ENCODE data around the gene SKI. TPM values are rescaled to one million over a fixed set of nuclear protein-coding genes. Genes with fewer than 3 reads are reported as not detected.
A peak's percentile ranks its signal among the peaks of the same experiment; 100 is the strongest.
"Not testable (repeated sequence)": the region's sequence is repeated elsewhere in the genome, so short reads cannot be mapped to it uniquely, and the experiment has no call there.

The SKI gene
- total RNA-seq, 1 experiment from 2014 or later: 28.3 TPM

- POLR2A ChIA-PET (ENCODE audit: unreplicated experiment): no interaction called here
- Histone ChIP-seq H3K9me2 (replicated peaks; ENCODE audit: low read length) (no peaks in the 10 kb centered on the region), H3K27me3 (ENCODE audit: low read length) (no peaks in the 10 kb centered on the region), H3K27ac (ENCODE audit: low read length) (no peak overlapping the region), H3K36me3 (ENCODE audit: low read depth, low read length) (peaks cover 11% of the 10 kb centered on the region; the same call in 1 of the 2 replicates), H4K20me1 (ENCODE audit: low read length) (peaks cover 70% of the 10 kb centered on the region), H3K4me2 (ENCODE audit: low read length) (no peak overlapping the region), H3K79me2 (ENCODE audit: low read length) (peaks cover 99% of the 10 kb centered on the region), H2AFZ (ENCODE audit: low read length) (no peak overlapping the region), H3K9ac (ENCODE audit: low read length) (no peak overlapping the region), H3F3A (ENCODE audit: low read length, unreplicated experiment) (peaks cover 8% of the 10 kb centered on the region), H3K9me3 (ENCODE audit: low read length) (no peaks in the 10 kb centered on the region), H3K4me1 (ENCODE audit: insufficient read depth, low read length) (peaks cover 3% of the 10 kb centered on the region; the same call in 1 of the 2 replicates), H3K4me3 (ENCODE audit: low read length) (no peak overlapping the region)
- ATAC-seq (no peak), DNase-seq (peak; percentile 11)
- no TSS peak for BruUV-seq (replicated peaks)
- CTCF ChIA-PET: interaction anchor here (0.7 kb wide), 1 partner anchor 57 kb away, joined by 5 read pairs; no protein-coding TSS in a partner anchor
- no peak for TF ChIP-seq EZH2 (IDR thresholded peaks at IDR 0.05; ENCODE audit: low read length, unreplicated experiment)
- no peak for TF ChIP-seq EZH2phosphoT487 (IDR thresholded peaks at IDR 0.05; ENCODE audit: borderline replicate concordance, low read length)
- TF ChIP-seq CTCF (conservative IDR thresholded peaks at IDR 0.05; ENCODE audit: low read depth, low read length): no peak
- intact Hi-C loops (cut with micrococcal nuclease): no loop called here
These were observed 30.1 kb downstream of the SKI start for GRCh38 chr1:2258122-2258681.

- H3K79me2 ChIP-seq (ENCODE audit: low read length): peaks cover 99% of the 10 kb centered on the region
- ChIA-PET POLR2A (ENCODE audit: unreplicated experiment) (no interaction called here), CTCF (no interaction called here)
- H3K27me3 ChIP-seq (ENCODE audit: low read length): no peaks in the 10 kb centered on the region
- H3K27ac ChIP-seq (ENCODE audit: low read length): no peak overlapping the region
- no peak overlapping the region for H2AFZ ChIP-seq (ENCODE audit: low read length)
- no peaks in the 10 kb centered on the region for H3K9me3 ChIP-seq (ENCODE audit: low read length)
- peaks cover 3% of the 10 kb centered on the region; the same call in 1 of the 2 replicates for H3K4me1 ChIP-seq (ENCODE audit: insufficient read depth, low read length)
- no peaks in the 10 kb centered on the region for H3K9me2 ChIP-seq (replicated peaks; ENCODE audit: low read length)
- H3F3A ChIP-seq (ENCODE audit: low read length, unreplicated experiment): peaks cover 8% of the 10 kb centered on the region
- no TSS peak for BruUV-seq (replicated peaks)
- H3K4me2 ChIP-seq (ENCODE audit: low read length): no peak overlapping the region
- peaks cover 67% of the 10 kb centered on the region for H4K20me1 ChIP-seq (ENCODE audit: low read length)
- H3K4me3 ChIP-seq (ENCODE audit: low read length): no peak overlapping the region
- H3K36me3 ChIP-seq (ENCODE audit: low read depth, low read length): peaks cover 7% of the 10 kb centered on the region; the same call in 1 of the 2 replicates
- no peak overlapping the region for H3K9ac ChIP-seq (ENCODE audit: low read length)
- DNase-seq: no peak
- no peak for ATAC-seq
- intact Hi-C loops (cut with micrococcal nuclease): no loop called here
- no peak for TF ChIP-seq CTCF (conservative IDR thresholded peaks at IDR 0.05; ENCODE audit: low read depth, low read length)
- no peak for TF ChIP-seq EZH2 (IDR thresholded peaks at IDR 0.05; ENCODE audit: low read length, unreplicated experiment)
- TF ChIP-seq EZH2phosphoT487 (IDR thresholded peaks at IDR 0.05; ENCODE audit: borderline replicate concordance, low read length): no peak
These were observed 30.9 kb downstream of the SKI start for GRCh38 chr1:2258996-2259395.

GRCh38 chr1:2259668-2260402 lies 31.7 kb downstream of the SKI start:
- ATAC-seq (no peak), DNase-seq (no peak)
- Histone ChIP-seq H3K27ac (ENCODE audit: low read length) (no peak overlapping the region), H3K9me2 (replicated peaks; ENCODE audit: low read length) (no peaks in the 10 kb centered on the region), H3K4me1 (ENCODE audit: insufficient read depth, low read length) (peaks cover 3% of the 10 kb centered on the region; the same call in 1 of the 2 replicates), H3F3A (ENCODE audit: low read length, unreplicated experiment) (peaks cover 8% of the 10 kb centered on the region), H3K9ac (ENCODE audit: low read length) (no peak overlapping the region), H3K4me2 (ENCODE audit: low read length) (no peak overlapping the region), H3K36me3 (ENCODE audit: low read depth, low read length) (peaks cover 3% of the 10 kb centered on the region; the same call in 1 of the 2 replicates), H4K20me1 (ENCODE audit: low read length) (peaks cover 66% of the 10 kb centered on the region), H2AFZ (ENCODE audit: low read length) (no peak overlapping the region), H3K9me3 (ENCODE audit: low read length) (no peaks in the 10 kb centered on the region), H3K79me2 (ENCODE audit: low read length) (peaks cover 99% of the 10 kb centered on the region), H3K27me3 (ENCODE audit: low read length) (no peaks in the 10 kb centered on the region), H3K4me3 (ENCODE audit: low read length) (no peak overlapping the region)
- intact Hi-C loops (cut with micrococcal nuclease): no loop called here
- ChIA-PET CTCF (no interaction called here), POLR2A (ENCODE audit: unreplicated experiment) (no interaction called here)
- no TSS peak for BruUV-seq (replicated peaks)
- no peak for TF ChIP-seq EZH2phosphoT487 (IDR thresholded peaks at IDR 0.05; ENCODE audit: borderline replicate concordance, low read length)
- TF ChIP-seq EZH2 (IDR thresholded peaks at IDR 0.05; ENCODE audit: low read length, unreplicated experiment): no peak
- TF ChIP-seq CTCF (conservative IDR thresholded peaks at IDR 0.05; ENCODE audit: low read depth, low read length): no peak

- H3K4me3 ChIP-seq (ENCODE audit: low read length); H3K9me3 ChIP-seq (ENCODE audit: low read length); H3K9ac ChIP-seq (ENCODE audit: low read length); intact Hi-C loops (cut with micrococcal nuclease); H2AFZ ChIP-seq (ENCODE audit: low read length); ATAC-seq; H3K9me2 ChIP-seq (replicated peaks; ENCODE audit: low read length); H3F3A ChIP-seq (ENCODE audit: low read length, unreplicated experiment); DNase-seq; POLR2A ChIA-PET (ENCODE audit: unreplicated experiment); H3K4me1 ChIP-seq (ENCODE audit: insufficient read depth, low read length); H3K27me3 ChIP-seq (ENCODE audit: low read length); H3K27ac ChIP-seq (ENCODE audit: low read length); H3K4me2 ChIP-seq (ENCODE audit: low read length); H3K36me3 ChIP-seq (ENCODE audit: low read depth, low read length); BruUV-seq (replicated peaks); CTCF ChIA-PET: not testable (repeated sequence)
- Histone ChIP-seq H3K79me2 (ENCODE audit: low read length) (peaks cover 99% of the 10 kb centered on the region), H4K20me1 (ENCODE audit: low read length) (peaks cover 72% of the 10 kb centered on the region)
These were observed 32.4 kb downstream of the SKI start for GRCh38 chr1:2260470-2260869.
